OCI-LY7 (cell line): Measurements from ENCODE around the gene ARID5A.

Experiments used
- CTCF ChIP-seq: fragments of 200-600 bp; sonication (generic); conservative IDR thresholded peaks from 2 replicates; pipeline ENCODE4 v1.5.1; 2014; ENCODE audit warnings: mild to moderate bottlenecking, antibody characterized with exemption, low read length, moderate library complexity, mixed read lengths
- EZH2phosphoT487 ChIP-seq: fragments of 200-600 bp; sonication (generic); IDR thresholded peaks from 2 replicates; pipeline ENCODE4 v1.6.1; 2018; ENCODE audit warnings: low read depth, borderline replicate concordance, mild to moderate bottlenecking, mixed run types, antibody characterized with exemption, low read length, moderate library complexity, mixed read lengths

- no peak for TF ChIP-seq CTCF
- TF ChIP-seq EZH2phosphoT487: no peak
These were observed 60.0 kb downstream of the ARID5A start for GRCh38 chr2:96596596-96596995.
